ENCODE measurements around the gene XPO1. TPM values are rescaled to one million over a fixed set of nuclear protein-coding genes. Genes with fewer than 3 reads are reported as not detected.

XPO1 gene
- total and polyA plus RNA-seq, 2 of the 4 experiments (the other 2 are of a cell fraction): 78.5 to 104 TPM

DNA sequence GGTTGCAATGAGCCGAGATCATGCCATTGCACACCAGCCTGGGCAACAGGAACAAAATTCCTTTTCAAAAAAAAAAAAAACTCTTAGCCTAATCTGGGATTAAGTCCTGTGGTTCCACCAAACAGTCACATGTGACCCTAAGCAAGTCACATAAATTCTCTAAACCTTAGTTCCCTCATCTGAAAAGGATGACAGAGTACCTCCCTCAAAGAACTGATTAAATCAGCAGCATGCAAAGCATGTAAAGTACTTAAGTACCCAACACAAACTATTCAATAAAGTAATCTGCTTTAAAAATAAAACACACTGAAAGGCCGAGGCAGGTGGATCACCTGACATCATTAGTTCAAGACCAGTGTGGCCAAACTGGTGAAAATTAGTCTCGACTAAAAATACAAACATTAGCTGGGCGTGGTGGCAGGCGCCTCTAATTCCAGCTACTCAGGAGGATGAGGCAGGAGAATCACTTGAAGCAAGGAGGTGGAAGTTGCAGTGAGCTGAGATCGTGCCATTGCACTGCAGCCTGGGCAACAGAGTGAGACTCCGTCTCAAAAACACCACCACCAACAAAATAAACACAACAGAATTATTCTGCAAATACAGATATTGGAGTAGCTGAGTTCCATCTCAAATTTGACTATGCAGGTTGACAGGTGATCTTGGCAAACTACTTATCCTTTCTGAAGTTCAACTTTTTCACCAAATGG, 74.2 kb downstream of the XPO1 start:
- Histone ChIP-seq H3K36me3 (ENCODE audit: control insufficient read depth, insufficient read depth, low read length) (peaks cover 6% of the 10 kb centered on the region), H3K4ac (ENCODE audit: low read depth, low read length) (no peak overlapping the region), H2AK9ac (replicated peaks; ENCODE audit: low read depth, low read length, poor library complexity) (no peak overlapping the region), H3K79me1 (ENCODE audit: low read depth in 1 of 2, low read length in 2 of 2) (peaks cover 8 to 58% of the 10 kb centered on the region in 2 experiments; a peak in 3 of 4 replicates), H2BK20ac (ENCODE audit: low read depth, low read length) (no peak overlapping the region), H3K18ac (ENCODE audit: low read depth, low read length) (no peak overlapping the region), H2BK5ac (ENCODE audit: low read depth, low read length, poor library complexity, severe bottlenecking) (no peak overlapping the region), H3K56ac (ENCODE audit: extremely low read depth, insufficient read depth, low read length) (no peak overlapping the region), H4K20me1 (ENCODE audit: insufficient read depth, low read length) (peaks cover 65% of the 10 kb centered on the region), H3K9me1 (ENCODE audit: insufficient read depth, low read length) (peaks cover 10% of the 10 kb centered on the region; the same call in 1 of the 2 replicates), H4K8ac (ENCODE audit: low read depth in 2 of 2, low read length in 2 of 2) (no peak overlapping the region), H2BK120ac (ENCODE audit: low read depth, low read length) (no peak overlapping the region), H3K4me3 (ENCODE audit: insufficient read depth, low read depth, low read length) (no peak overlapping the region), H3K27me3 (ENCODE audit: control insufficient read depth, insufficient read depth, low read length) (no peaks in the 10 kb centered on the region), H3K23ac (ENCODE audit: low read depth, low read length) (0 out of 2 replicates have a peak overlapping the region, but pooled peaks have one; percentile 9), H3K4me2 (ENCODE audit: low read depth, low read length) (no peak overlapping the region), H3K14ac (replicated peaks; ENCODE audit: low read depth, low read length) (no peak overlapping the region), H2BK15ac (ENCODE audit: low read depth, low read length) (no peak overlapping the region), H3K4me1 (ENCODE audit: control insufficient read depth, insufficient read depth, low read length) (peaks cover 3% of the 10 kb centered on the region; the same call in 1 of the 2 replicates), H4K5ac (ENCODE audit: low read depth, low read length) (no peak overlapping the region), H3K9me3 (ENCODE audit: control insufficient read depth, insufficient read depth, low read length) (no peaks in the 10 kb centered on the region), H2AK5ac (ENCODE audit: low read depth, low read length) (no peak overlapping the region), H2AFZ (replicated peaks; ENCODE audit: low read length, poor library complexity) (no peak overlapping the region), H3K9ac (ENCODE audit: low read depth, low read length) (no peak overlapping the region), H3K27ac (ENCODE audit: insufficient read depth, low read length) (no peak overlapping the region), H4K91ac (ENCODE audit: insufficient read depth, low read depth, low read length) (no peak overlapping the region)
- ATAC-seq (ENCODE audit: low read depth): no peak
- no peak for TF ChIP-seq MAZ (IDR thresholded peaks at IDR 0.05; ENCODE audit: borderline replicate concordance, low read depth, low read length)
- TF ChIP-seq, protein P1, sequence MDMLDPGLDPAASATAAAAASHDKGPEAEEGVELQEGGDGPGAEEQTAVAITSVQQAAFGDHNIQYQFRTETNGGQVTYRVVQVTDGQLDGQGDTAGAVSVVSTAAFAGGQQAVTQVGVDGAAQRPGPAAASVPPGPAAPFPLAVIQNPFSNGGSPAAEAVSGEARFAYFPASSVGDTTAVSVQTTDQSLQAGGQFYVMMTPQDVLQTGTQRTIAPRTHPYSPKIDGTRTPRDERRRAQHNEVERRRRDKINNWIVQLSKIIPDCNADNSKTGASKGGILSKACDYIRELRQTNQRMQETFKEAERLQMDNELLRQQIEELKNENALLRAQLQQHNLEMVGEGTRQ (IDR thresholded peaks at IDR 0.05; ENCODE audit: low read depth, low read length): no peak
- no peak for TF ChIP-seq MAFK (IDR thresholded peaks at IDR 0.05; ENCODE audit: low read depth, low read length)
- no peak for TF ChIP-seq RFX5 (IDR thresholded peaks at IDR 0.05; ENCODE audit: low read depth, low read length)
- TF ChIP-seq POLR2A (IDR thresholded peaks at IDR 0.05; ENCODE audit: low read depth, low read length): no peak
- no peak for TF ChIP-seq MXI1 (IDR thresholded peaks at IDR 0.05; ENCODE audit: borderline replicate concordance, low read depth, low read length)
- no peak for TF ChIP-seq CTCF (conservative IDR thresholded peaks at IDR 0.05; ENCODE audit: low read depth, low read length)
- no peak for TF ChIP-seq SMC3 (IDR thresholded peaks at IDR 0.05; ENCODE audit: low read depth, low read length)
- dilution Hi-C loops (cut with HindIII; ENCODE audit: low sequenced_read_pairs, unreplicated experiment): no loop called here
- in situ Hi-C loops (cut with MboI; ENCODE audit: low sequenced_read_pairs): no loop called here
- no peak for DNase-seq
- intact Hi-C loops (cut with micrococcal nuclease): no loop called here
- ChIA-PET CTCF (interaction anchor here (0.6 kb wide), 1 partner anchor 23 kb away, joined by 3 read pairs; no protein-coding TSS in a partner anchor), POLR2A (ENCODE audit: unreplicated experiment) (no interaction called here)
- WGBS, 2 experiments (ENCODE audit: extremely low coverage in 2 of 2, insufficient read length in 1 of 2): no CpG with 5 or more reads among the region's 7 CpGs
- no TSS peak for BruUV-seq (replicated peaks)
